ENCODE results near the gene ALPL.

ALPL gene

GRCh38 chr1:21576798-21577187 is 67.6 kb downstream of the ALPL start:
- TF ChIP-seq CTCF (IDR thresholded peaks at IDR 0.05; ENCODE audit: insufficient read depth, low read length, poor library complexity, severe bottlenecking), result no peak
- TF ChIP-seq EZH2phosphoT487 (conservative IDR thresholded peaks at IDR 0.05; ENCODE audit: low read length), result no peak
- H3F3A ChIP-seq (ENCODE audit: insufficient read depth), result no peaks in the 10 kb centered on the region
- H3K4me3 ChIP-seq (ENCODE audit: insufficient read depth, low read length, poor library complexity, severe bottlenecking), result no peak overlapping the region
- no peak overlapping the region for H3K9ac ChIP-seq (ENCODE audit: low read length)
- H3K79me2 ChIP-seq (ENCODE audit: insufficient read depth, low read length), result no peaks in the 10 kb centered on the region
- H3K4me2 ChIP-seq (ENCODE audit: low read depth, low read length, poor library complexity, severe bottlenecking), result no peak overlapping the region
- no peak overlapping the region for H2AFZ ChIP-seq (ENCODE audit: low read depth, low read length, severe bottlenecking)
- no peaks in the 10 kb centered on the region for H3K9me2 ChIP-seq (replicated peaks; ENCODE audit: insufficient read depth, low read length)
- no peaks in the 10 kb centered on the region for H3K27me3 ChIP-seq (ENCODE audit: low read length)
- no peaks in the 10 kb centered on the region for H4K20me1 ChIP-seq (ENCODE audit: low read depth, low read length)
- H3K9me3 ChIP-seq (ENCODE audit: insufficient read depth, low read length), result no peaks in the 10 kb centered on the region
- H3K36me3 ChIP-seq (ENCODE audit: low read length), result no peaks in the 10 kb centered on the region
- no peak overlapping the region for H3K27ac ChIP-seq (ENCODE audit: low read depth, low read length)

- H3F3A ChIP-seq (ENCODE audit: insufficient read depth), result no peaks in the 10 kb centered on the region
- no peak overlapping the region for H3K27ac ChIP-seq (ENCODE audit: low read depth, low read length)
- no peaks in the 10 kb centered on the region for H3K9me3 ChIP-seq (ENCODE audit: insufficient read depth, low read length)
- no peaks in the 10 kb centered on the region for H3K9me2 ChIP-seq (replicated peaks; ENCODE audit: insufficient read depth, low read length)
- H4K20me1 ChIP-seq (ENCODE audit: low read depth, low read length), result no peaks in the 10 kb centered on the region
- H2AFZ ChIP-seq (ENCODE audit: low read depth, low read length, severe bottlenecking), result no peak overlapping the region
- no peak overlapping the region for H3K9ac ChIP-seq (ENCODE audit: low read length)
- no peaks in the 10 kb centered on the region for H3K27me3 ChIP-seq (ENCODE audit: low read length)
- H3K4me2 ChIP-seq (ENCODE audit: low read depth, low read length, poor library complexity, severe bottlenecking), result no peak overlapping the region
- H3K4me3 ChIP-seq (ENCODE audit: insufficient read depth, low read length, poor library complexity, severe bottlenecking), result no peak overlapping the region
- no peak for TF ChIP-seq CTCF (IDR thresholded peaks at IDR 0.05; ENCODE audit: insufficient read depth, low read length, poor library complexity, severe bottlenecking)
- TF ChIP-seq EZH2phosphoT487 (conservative IDR thresholded peaks at IDR 0.05; ENCODE audit: low read length), result no peak
- no peaks in the 10 kb centered on the region for H3K79me2 ChIP-seq (ENCODE audit: insufficient read depth, low read length)
- H3K36me3 ChIP-seq (ENCODE audit: low read length), result no peaks in the 10 kb centered on the region
Measured at GRCh38 chr1:21577324-21577723, 68.1 kb downstream of the ALPL start.

- Histone ChIP-seq H3K9me2 (replicated peaks; ENCODE audit: insufficient read depth, low read length) (no peaks in the 10 kb centered on the region), H3K4me3 (ENCODE audit: insufficient read depth, low read length, poor library complexity, severe bottlenecking) (no peak overlapping the region), H3F3A (ENCODE audit: insufficient read depth) (no peaks in the 10 kb centered on the region), H4K20me1 (ENCODE audit: low read depth, low read length) (no peaks in the 10 kb centered on the region), H3K36me3 (ENCODE audit: low read length) (no peaks in the 10 kb centered on the region), H3K79me2 (ENCODE audit: insufficient read depth, low read length) (no peaks in the 10 kb centered on the region), H3K27me3 (ENCODE audit: low read length) (no peaks in the 10 kb centered on the region), H2AFZ (ENCODE audit: low read depth, low read length, severe bottlenecking) (no peak overlapping the region), H3K27ac (ENCODE audit: low read depth, low read length) (no peak overlapping the region), H3K9ac (ENCODE audit: low read length) (no peak overlapping the region), H3K4me2 (ENCODE audit: low read depth, low read length, poor library complexity, severe bottlenecking) (no peak overlapping the region), H3K9me3 (ENCODE audit: insufficient read depth, low read length) (no peaks in the 10 kb centered on the region)
- TF ChIP-seq EZH2phosphoT487 (conservative IDR thresholded peaks at IDR 0.05; ENCODE audit: low read length), result no peak
- TF ChIP-seq CTCF (IDR thresholded peaks at IDR 0.05; ENCODE audit: insufficient read depth, low read length, poor library complexity, severe bottlenecking), result no peak
Measured at GRCh38 chr1:21577933-21578332, 68.7 kb downstream of the ALPL start.

GRCh38 chr1:21579791-21580190 is 70.6 kb downstream of the ALPL start:
- no peaks in the 10 kb centered on the region for H3K27me3 ChIP-seq (ENCODE audit: low read length)
- no peak overlapping the region for H3K27ac ChIP-seq (ENCODE audit: low read depth, low read length)
- H3K4me2 ChIP-seq (ENCODE audit: low read depth, low read length, poor library complexity, severe bottlenecking), result no peak overlapping the region
- no peaks in the 10 kb centered on the region for H4K20me1 ChIP-seq (ENCODE audit: low read depth, low read length)
- H3K36me3 ChIP-seq (ENCODE audit: low read length), result no peaks in the 10 kb centered on the region
- TF ChIP-seq CTCF (IDR thresholded peaks at IDR 0.05; ENCODE audit: insufficient read depth, low read length, poor library complexity, severe bottlenecking) (no peak), EZH2phosphoT487 (conservative IDR thresholded peaks at IDR 0.05; ENCODE audit: low read length) (no peak)
- no peaks in the 10 kb centered on the region for H3K9me3 ChIP-seq (ENCODE audit: insufficient read depth, low read length)
- no peaks in the 10 kb centered on the region for H3F3A ChIP-seq (ENCODE audit: insufficient read depth)
- H3K79me2 ChIP-seq (ENCODE audit: insufficient read depth, low read length), result no peaks in the 10 kb centered on the region
- H2AFZ ChIP-seq (ENCODE audit: low read depth, low read length, severe bottlenecking), result no peak overlapping the region
- H3K9ac ChIP-seq (ENCODE audit: low read length), result no peak overlapping the region
- H3K4me3 ChIP-seq (ENCODE audit: insufficient read depth, low read length, poor library complexity, severe bottlenecking), result no peak overlapping the region
- H3K9me2 ChIP-seq (replicated peaks; ENCODE audit: insufficient read depth, low read length), result no peaks in the 10 kb centered on the region
